WTC11 (cell line): Measurements from ENCODE around the gene TSSC4. TPM values are rescaled to one million over a fixed set of nuclear protein-coding genes. Genes with fewer than 3 reads are reported as not detected.

ENCODE experiments used
- ATAC-seq: fragments of 200-7000 bp; cut with Tn5 transposase; 2 replicates; pipeline ENCODE4 v1.10.0; 2021; ENCODE audit warnings: mild to moderate bottlenecking, moderate library complexity
- CTCF ChIA-PET: fragments of 300-600 bp; sonication (Branson Sonifier 250); formaldehyde crosslinking; loops from one replicate; lab custom pipeline; 2021; ENCODE audit warnings: antibody characterized with exemption; lab: Charles Lee
- POLR2A ChIA-PET: fragments of 350-600 bp; sonication (Branson Sonifier 250); formaldehyde crosslinking; loops from one replicate; lab custom pipeline; 2021; ENCODE audit warnings: antibody characterized with exemption; lab: Charles Lee
- DNase-seq: peaks from one replicate; pipeline ENCODE4 v3.0.0; 2021; ENCODE audit warnings: low spot score
- H3K27ac Mint-ChIP-seq: 2 replicates; pipeline ENCODE4 v1.8.0; 2021; ENCODE audit warnings: mixed read lengths
- H3K27me3 Mint-ChIP-seq: 2 replicates; pipeline ENCODE4 v1.8.0; 2021; ENCODE audit warnings: low read depth, mild to moderate bottlenecking, moderate library complexity, mixed read lengths
- H3K36me3 Mint-ChIP-seq: 2 replicates; pipeline ENCODE4 v1.8.0; 2021; ENCODE audit warnings: mixed read lengths
- H3K4me1 Mint-ChIP-seq: 2 replicates; pipeline ENCODE4 v1.8.0; 2022; ENCODE audit warnings: mixed read lengths
- H3K4me3 Mint-ChIP-seq: 2 replicates; pipeline ENCODE4 v1.8.0; 2021; ENCODE audit warnings: mild to moderate bottlenecking, moderate library complexity, mixed read lengths
- H3K9me3 Mint-ChIP-seq: 2 replicates; pipeline ENCODE4 v1.8.0; 2021; ENCODE audit warnings: mixed read lengths
- ATF2 ChIP-seq: sonication (generic); formaldehyde crosslinking; IDR thresholded peaks from 2 replicates; pipeline ENCODE4 v1.8.1; 2022; ENCODE audit warnings: low read depth, missing genetic modification reagents, borderline replicate concordance
- CBFB ChIP-seq: sonication (generic); formaldehyde crosslinking; IDR thresholded peaks from 2 replicates; pipeline ENCODE4 v1.8.1; 2022; ENCODE audit warnings: mild to moderate bottlenecking, low read depth, missing genetic modification reagents
- CREM ChIP-seq: sonication (generic); formaldehyde crosslinking; IDR thresholded peaks from 2 replicates; pipeline ENCODE4 v1.8.1; 2022; ENCODE audit warnings: mild to moderate bottlenecking, missing genetic modification reagents, moderate library complexity
- HMGA2 ChIP-seq: fragments of 250-450 bp; sonication (Bioruptor Pico); IDR thresholded peaks from 2 replicates; pipeline ENCODE4 v1.4.0; 2021; ENCODE audit warnings: mild to moderate bottlenecking, moderate library complexity
- NR1H2 ChIP-seq: sonication (generic); formaldehyde crosslinking; IDR thresholded peaks from 2 replicates; pipeline ENCODE4 v1.9.0; 2021; ENCODE audit warnings: mild to moderate bottlenecking, moderate library complexity, missing genetic modification reagents
- OVOL2 ChIP-seq: fragments of 250-450 bp; sonication (Bioruptor Pico); IDR thresholded peaks from 2 replicates; pipeline ENCODE4 v1.9.0; 2021; ENCODE audit warnings: mild to moderate bottlenecking, borderline replicate concordance
- TCF7 ChIP-seq: sonication (generic); formaldehyde crosslinking; IDR thresholded peaks from 2 replicates; pipeline ENCODE4 v1.8.0; 2022; ENCODE audit warnings: mild to moderate bottlenecking, low read depth, missing genetic modification reagents, moderate library complexity
- TEAD1 ChIP-seq: sonication (generic); formaldehyde crosslinking; IDR thresholded peaks from 2 replicates; pipeline ENCODE4 v1.8.0; 2022; ENCODE audit warnings: mild to moderate bottlenecking, missing genetic modification reagents
- ZNF121 ChIP-seq: sonication (generic); formaldehyde crosslinking; IDR thresholded peaks from 2 replicates; pipeline ENCODE4 v1.8.0; 2023; ENCODE audit warnings: missing genetic modification reagents
- ZNF138 ChIP-seq: sonication (generic); formaldehyde crosslinking; conservative IDR thresholded peaks from 2 replicates; pipeline ENCODE4 v1.8.1; 2022; ENCODE audit warnings: mild to moderate bottlenecking, moderate library complexity, missing genetic modification reagents
- ZNF263 ChIP-seq: sonication (generic); formaldehyde crosslinking; IDR thresholded peaks from 2 replicates; pipeline ENCODE4 v1.8.1; 2022; ENCODE audit warnings: low read depth, mild to moderate bottlenecking, moderate library complexity, missing genetic modification reagents
- ZNF423 ChIP-seq: fragments of 250-450 bp; sonication (Bioruptor Pico); IDR thresholded peaks from 2 replicates; pipeline ENCODE4 v2.1.2; 2022; ENCODE audit warnings: mild to moderate bottlenecking, moderate library complexity
- ZNF671 ChIP-seq: fragments of 250-450 bp; sonication (Bioruptor Pico); IDR thresholded peaks from 2 replicates; pipeline ENCODE4 v1.8.0; 2021; ENCODE audit warnings: mild to moderate bottlenecking
- total RNA-seq: library from RNA; stranded (reverse); gene quantifications from 3 replicates; pipeline ENCODE4 v1.2.3, GENCODE V29; 2021
- TF ChIP-seq, protein P1 (sequence below): sonication (generic); formaldehyde crosslinking; IDR thresholded peaks from 2 replicates; pipeline ENCODE4 v1.8.1; 2023; ENCODE audit warnings: mild to moderate bottlenecking, missing genetic modification reagents, borderline replicate concordance
- TF ChIP-seq, protein P2 (sequence below): sonication (generic); formaldehyde crosslinking; conservative IDR thresholded peaks from 2 replicates; pipeline ENCODE4 v1.8.1; 2023; ENCODE audit warnings: mild to moderate bottlenecking, low read depth, missing genetic modification reagents, moderate library complexity
- TF ChIP-seq, protein P3 (sequence below): sonication (generic); formaldehyde crosslinking; IDR thresholded peaks from 2 replicates; pipeline ENCODE4 v1.8.1; 2023; ENCODE audit warnings: mild to moderate bottlenecking, missing genetic modification reagents, moderate library complexity

Gene TSSC4
- total RNA-seq, 1 experiment from 2014 or later = 41.4 TPM

GRCh38 chr11:2351701-2352100 is 48.8 kb upstream of the TSSC4 start (continued):
- TF ChIP-seq ZNF138 (CRISPR knock-in tag) = no peak
- TF ChIP-seq HMGA2 (CRISPR knock-in tag) = no peak
- no peak for TF ChIP-seq TCF7
- TF ChIP-seq ZNF121 (CRISPR knock-in tag) = no peak
- TF ChIP-seq, all 79 proteins: peak for 0

DNA sequence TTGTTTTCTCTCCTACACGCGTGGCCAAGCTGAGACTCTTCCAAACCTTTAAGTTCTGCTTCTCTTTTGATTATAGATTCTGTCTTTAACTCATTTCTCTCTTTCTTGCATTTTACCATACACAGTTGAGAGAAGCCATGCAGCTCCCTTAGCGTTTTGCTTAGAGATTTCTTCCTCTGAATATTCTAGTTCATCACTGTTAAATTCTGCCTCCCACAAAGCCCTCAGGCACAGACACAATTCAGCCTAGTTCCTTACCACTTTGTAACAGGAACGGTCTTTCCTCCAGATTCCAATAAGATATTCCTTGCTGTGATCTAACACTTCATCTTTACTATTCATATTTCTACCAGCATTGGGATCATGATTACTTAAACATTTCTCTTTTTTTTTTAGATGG is 48.1 kb upstream of the TSSC4 start:
- H3K4me3 Mint-ChIP-seq = no peak overlapping the region
- H3K27me3 Mint-ChIP-seq = peaks cover 66% of the 10 kb centered on the region
- H3K9me3 Mint-ChIP-seq = peaks cover 54% of the 10 kb centered on the region
- no peaks in the 10 kb centered on the region for H3K4me1 Mint-ChIP-seq
- H3K27ac Mint-ChIP-seq = no peak overlapping the region
- POLR2A ChIA-PET = no interaction called here
- no peak for DNase-seq
- CTCF ChIA-PET = no interaction called here
- H3K36me3 Mint-ChIP-seq = peaks cover 20% of the 10 kb centered on the region
- TF ChIP-seq, protein P1, sequence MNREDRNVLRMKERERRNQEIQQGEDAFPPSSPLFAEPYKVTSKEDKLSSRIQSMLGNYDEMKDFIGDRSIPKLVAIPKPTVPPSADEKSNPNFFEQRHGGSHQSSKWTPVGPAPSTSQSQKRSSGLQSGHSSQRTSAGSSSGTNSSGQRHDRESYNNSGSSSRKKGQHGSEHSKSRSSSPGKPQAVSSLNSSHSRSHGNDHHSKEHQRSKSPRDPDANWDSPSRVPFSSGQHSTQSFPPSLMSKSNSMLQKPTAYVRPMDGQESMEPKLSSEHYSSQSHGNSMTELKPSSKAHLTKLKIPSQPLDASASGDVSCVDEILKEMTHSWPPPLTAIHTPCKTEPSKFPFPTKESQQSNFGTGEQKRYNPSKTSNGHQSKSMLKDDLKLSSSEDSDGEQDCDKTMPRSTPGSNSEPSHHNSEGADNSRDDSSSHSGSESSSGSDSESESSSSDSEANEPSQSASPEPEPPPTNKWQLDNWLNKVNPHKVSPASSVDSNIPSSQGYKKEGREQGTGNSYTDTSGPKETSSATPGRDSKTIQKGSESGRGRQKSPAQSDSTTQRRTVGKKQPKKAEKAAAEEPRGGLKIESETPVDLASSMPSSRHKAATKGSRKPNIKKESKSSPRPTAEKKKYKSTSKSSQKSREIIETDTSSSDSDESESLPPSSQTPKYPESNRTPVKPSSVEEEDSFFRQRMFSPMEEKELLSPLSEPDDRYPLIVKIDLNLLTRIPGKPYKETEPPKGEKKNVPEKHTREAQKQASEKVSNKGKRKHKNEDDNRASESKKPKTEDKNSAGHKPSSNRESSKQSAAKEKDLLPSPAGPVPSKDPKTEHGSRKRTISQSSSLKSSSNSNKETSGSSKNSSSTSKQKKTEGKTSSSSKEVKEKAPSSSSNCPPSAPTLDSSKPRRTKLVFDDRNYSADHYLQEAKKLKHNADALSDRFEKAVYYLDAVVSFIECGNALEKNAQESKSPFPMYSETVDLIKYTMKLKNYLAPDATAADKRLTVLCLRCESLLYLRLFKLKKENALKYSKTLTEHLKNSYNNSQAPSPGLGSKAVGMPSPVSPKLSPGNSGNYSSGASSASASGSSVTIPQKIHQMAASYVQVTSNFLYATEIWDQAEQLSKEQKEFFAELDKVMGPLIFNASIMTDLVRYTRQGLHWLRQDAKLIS = no peak
- TF ChIP-seq, protein P2, sequence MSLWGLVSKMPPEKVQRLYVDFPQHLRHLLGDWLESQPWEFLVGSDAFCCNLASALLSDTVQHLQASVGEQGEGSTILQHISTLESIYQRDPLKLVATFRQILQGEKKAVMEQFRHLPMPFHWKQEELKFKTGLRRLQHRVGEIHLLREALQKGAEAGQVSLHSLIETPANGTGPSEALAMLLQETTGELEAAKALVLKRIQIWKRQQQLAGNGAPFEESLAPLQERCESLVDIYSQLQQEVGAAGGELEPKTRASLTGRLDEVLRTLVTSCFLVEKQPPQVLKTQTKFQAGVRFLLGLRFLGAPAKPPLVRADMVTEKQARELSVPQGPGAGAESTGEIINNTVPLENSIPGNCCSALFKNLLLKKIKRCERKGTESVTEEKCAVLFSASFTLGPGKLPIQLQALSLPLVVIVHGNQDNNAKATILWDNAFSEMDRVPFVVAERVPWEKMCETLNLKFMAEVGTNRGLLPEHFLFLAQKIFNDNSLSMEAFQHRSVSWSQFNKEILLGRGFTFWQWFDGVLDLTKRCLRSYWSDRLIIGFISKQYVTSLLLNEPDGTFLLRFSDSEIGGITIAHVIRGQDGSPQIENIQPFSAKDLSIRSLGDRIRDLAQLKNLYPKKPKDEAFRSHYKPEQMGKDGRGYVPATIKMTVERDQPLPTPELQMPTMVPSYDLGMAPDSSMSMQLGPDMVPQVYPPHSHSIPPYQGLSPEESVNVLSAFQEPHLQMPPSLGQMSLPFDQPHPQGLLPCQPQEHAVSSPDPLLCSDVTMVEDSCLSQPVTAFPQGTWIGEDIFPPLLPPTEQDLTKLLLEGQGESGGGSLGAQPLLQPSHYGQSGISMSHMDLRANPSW (CRISPR knock-in tag) = no peak
- TF ChIP-seq, protein P3, sequence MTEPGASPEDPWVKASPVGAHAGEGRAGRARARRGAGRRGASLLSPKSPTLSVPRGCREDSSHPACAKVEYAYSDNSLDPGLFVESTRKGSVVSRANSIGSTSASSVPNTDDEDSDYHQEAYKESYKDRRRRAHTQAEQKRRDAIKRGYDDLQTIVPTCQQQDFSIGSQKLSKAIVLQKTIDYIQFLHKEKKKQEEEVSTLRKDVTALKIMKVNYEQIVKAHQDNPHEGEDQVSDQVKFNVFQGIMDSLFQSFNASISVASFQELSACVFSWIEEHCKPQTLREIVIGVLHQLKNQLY (CRISPR knock-in tag) = no peak
- TF ChIP-seq CBFB (CRISPR knock-in tag) (no peak), ZNF423 (CRISPR knock-in tag) (no peak), ATF2 (CRISPR knock-in tag) (no peak), TEAD1 (CRISPR knock-in tag) (no peak)
- TF ChIP-seq, all 79 proteins: peak for 0
- no peak for ATAC-seq

- peaks cover 4% of the 10 kb centered on the region; the same call in 1 of the 2 replicates for H3K36me3 Mint-ChIP-seq
- H3K4me3 Mint-ChIP-seq = no peak overlapping the region
- ChIA-PET CTCF (no interaction called here), POLR2A (no interaction called here)
- no peak overlapping the region for H3K27ac Mint-ChIP-seq
- H3K9me3 Mint-ChIP-seq = peaks cover 28% of the 10 kb centered on the region
- no peaks in the 10 kb centered on the region for H3K4me1 Mint-ChIP-seq
- TF ChIP-seq CREM (CRISPR knock-in tag) (no peak), OVOL2 (no peak), ZNF263 (no peak), NR1H2 (CRISPR knock-in tag) (no peak), ZNF671 (no peak)
- ATAC-seq = no peak
- peaks cover 49% of the 10 kb centered on the region for H3K27me3 Mint-ChIP-seq
- DNase-seq = no peak
These were observed 45.4 kb upstream of the TSSC4 start for GRCh38 chr11:2355000-2355644.
